ACHN (cell line): ENCODE measurements around the gene POU2AF3.
"Not testable (repeated sequence)": the region's sequence is repeated elsewhere in the genome, so short reads cannot be mapped to it uniquely, and the experiment has no call there.

Experiments used
- DNase-seq: peaks from one replicate; pipeline ENCODE4 v3.0.0-alpha.2; 2015
- in situ Hi-C: cut with HindIII; loops from 2 replicates; pipeline ENCODE4 v1.10.0; 2017; ENCODE audit warnings: low sequenced_read_pairs, low pct_ligation_motif_present, low pct_unique_long_range_greater_than_20kb

The POU2AF3 gene

DNA sequence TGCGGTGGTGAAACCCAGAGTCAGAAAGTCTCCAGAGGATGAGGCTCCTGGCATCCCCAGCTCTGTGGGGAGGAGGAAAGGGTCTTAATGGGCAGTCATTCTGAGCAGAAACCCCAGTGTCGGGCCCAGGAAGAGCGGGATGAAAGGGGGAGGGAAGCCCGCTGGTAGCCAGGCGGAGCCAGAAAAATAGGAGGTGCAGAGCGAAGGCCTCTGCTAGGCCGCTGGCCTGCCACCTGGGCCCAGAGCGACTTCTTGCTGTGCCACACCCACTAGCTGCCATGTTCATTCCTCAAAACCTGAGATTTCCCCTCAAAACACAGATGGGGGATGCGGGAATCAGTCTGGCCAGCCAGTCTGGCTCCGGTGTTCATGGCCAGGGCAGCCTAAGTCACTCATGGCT is 650 bp upstream of the POU2AF3 start:
- DNase-seq = no peak
- in situ Hi-C loops = no loop called here

DNA sequence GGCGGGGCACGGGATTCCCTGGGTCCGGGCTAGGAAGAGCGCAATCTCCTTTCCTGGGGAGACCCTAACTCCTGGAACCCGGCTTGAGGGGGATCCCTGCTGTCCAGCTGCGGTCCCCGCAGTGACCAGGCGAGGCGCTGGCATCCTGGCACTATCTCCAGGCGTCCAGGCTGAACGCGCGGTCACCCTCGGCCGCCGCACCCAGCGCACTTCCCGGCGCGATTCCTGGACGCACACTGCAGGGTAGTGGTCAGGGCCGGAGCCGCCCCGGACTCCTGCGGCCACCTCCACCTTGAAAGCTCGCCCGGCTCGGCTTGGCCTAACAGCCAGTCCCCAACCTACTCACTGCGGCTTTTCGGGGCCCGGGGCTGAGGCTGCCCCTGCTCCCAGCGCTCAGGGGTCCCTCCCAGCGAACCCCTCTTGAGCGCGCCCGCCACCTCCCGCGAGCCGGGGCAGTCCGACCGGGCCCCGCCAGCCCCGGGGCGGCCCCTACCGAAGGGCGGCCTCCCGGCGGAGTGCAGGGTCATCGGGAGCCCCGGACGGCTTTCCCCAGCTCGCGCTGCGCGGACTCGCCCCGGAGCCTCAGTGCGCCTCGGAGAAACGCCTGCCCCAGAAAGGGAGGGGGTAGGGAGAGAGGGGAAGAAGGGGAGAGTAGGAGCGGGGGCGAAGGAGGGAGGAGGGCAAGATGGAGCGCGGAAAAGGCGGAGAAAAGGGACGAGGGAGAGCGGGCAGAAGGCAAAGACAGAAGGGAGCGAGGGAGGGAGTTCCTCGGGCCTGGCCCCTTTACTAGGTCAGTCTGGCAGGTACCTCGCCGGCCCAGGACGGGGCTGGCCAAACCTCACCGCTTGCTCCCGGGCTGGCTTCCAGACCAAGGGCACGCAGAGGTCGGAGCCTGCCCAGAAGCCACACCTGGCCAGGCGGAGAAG is 1.0 kb downstream of the POU2AF3 start:
- DNase-seq = peak; percentile 31
- in situ Hi-C loops = no loop called here

DNA sequence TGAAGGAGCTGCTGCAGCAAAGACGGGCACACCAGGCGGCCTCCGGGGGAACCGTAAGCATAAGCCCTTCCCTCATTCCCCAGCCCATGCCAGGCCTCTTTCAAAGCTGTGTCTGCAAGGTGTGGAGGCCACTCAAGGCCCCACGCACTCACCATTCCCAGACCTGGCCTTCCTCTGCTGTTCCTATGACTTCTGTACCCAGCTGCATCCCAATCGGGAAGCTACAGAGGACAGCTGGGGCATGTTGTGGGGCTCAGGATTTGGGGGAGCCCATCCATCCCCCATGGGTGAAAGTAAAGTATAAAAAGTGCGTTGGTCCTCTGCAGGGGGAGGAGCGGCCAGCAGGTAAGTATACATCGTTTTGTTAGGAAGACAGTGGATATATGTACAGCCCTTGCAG is 2.2 kb downstream of the POU2AF3 start:
- DNase-seq = no peak
- in situ Hi-C loops = no loop called here

DNA sequence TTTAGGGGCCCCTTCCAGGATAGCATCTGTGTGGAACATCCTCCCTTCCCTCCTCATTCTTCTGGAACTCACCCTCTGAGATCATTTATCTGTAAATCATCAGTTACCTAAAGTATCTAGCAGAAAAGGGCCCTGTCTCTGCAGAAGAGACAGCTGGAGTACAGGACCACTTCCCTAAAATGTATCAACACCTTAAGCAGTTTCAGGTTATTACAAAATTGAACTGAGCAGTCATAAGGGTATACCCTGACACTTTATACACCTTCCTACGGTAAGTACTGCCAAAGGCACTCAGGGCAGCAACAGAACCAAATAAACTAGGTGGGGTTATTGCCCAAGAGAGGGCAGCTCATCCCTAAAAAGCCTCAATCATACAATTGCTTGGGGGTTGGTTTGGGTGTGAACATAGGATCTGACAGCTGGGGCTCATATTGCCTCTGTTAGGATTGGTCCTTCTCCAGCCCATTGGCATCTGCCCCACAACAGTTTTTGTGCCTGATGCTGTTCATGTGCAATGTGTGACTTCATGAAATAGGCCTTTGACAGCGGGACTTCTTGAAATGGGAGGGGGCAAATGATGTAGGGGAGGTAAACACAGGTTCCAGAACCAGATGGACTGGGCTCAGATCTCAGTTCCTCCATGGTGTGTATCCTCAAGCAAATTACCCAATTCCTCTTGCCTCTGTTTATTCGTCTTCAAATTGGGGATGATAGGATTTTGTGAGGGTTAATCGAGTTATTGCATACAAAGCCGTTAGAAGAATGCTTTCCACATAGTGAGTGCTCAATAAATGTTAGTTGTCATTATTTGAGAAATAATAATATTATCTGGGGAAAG is 2.9 kb downstream of the POU2AF3 start:
- in situ Hi-C loops = no loop called here
- no peak for DNase-seq

DNA sequence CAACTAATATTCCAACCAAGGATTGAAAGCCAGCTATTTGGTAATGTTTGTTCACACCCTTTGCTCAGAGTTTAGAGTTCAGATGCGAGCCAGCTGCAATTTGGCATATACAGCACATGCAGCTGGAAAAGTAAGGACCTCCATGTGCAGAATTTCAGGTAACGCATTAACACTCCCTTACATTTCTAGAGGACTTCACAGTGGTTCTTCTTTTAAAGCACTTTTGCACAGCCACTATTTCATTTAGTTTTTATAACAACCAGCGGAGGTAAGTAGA is 3.4 kb downstream of the POU2AF3 start:
- DNase-seq = no peak
- in situ Hi-C loops = no loop called here

DNA sequence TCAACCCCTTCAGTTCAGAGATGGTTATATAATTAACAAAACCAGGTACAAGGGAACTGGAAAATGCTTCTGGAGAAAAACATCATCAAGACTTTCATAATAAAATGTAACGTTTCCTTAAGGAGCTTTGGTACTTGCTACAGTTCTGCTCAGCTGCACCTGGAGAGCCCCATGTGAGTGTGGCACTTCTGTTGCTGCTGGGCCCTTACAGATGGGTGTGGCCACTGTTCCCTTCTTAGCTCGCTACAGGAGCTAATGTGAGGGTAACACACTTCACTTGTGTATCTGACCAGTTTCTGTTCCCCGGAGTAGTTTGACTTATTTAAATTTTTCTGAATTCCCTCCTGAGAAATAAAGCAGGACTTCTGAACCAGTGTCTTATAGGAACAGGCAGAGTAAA is 4.0 kb downstream of the POU2AF3 start:
- in situ Hi-C loops = no loop called here
- no peak for DNase-seq

DNA sequence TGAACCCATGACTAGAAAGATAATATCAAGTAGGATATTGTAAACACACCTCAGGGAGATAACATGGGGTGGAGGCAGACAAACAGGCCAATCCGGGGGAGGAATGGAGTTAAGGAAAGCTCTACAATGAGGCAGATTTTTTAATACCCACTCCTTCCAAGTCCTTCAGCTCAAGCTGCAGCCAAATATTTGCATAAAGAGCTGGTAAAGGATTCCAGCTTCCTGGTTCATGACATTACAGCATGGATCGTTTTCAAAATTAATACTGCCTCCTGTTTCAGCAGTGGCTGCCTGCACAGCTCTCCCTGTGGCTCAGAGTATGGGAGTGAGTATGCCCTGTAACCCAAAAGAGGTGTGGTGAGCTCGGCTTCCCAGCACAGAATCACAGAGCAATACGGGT is 5.1 kb downstream of the POU2AF3 start:
- DNase-seq = no peak
- in situ Hi-C loops = no loop called here

DNA sequence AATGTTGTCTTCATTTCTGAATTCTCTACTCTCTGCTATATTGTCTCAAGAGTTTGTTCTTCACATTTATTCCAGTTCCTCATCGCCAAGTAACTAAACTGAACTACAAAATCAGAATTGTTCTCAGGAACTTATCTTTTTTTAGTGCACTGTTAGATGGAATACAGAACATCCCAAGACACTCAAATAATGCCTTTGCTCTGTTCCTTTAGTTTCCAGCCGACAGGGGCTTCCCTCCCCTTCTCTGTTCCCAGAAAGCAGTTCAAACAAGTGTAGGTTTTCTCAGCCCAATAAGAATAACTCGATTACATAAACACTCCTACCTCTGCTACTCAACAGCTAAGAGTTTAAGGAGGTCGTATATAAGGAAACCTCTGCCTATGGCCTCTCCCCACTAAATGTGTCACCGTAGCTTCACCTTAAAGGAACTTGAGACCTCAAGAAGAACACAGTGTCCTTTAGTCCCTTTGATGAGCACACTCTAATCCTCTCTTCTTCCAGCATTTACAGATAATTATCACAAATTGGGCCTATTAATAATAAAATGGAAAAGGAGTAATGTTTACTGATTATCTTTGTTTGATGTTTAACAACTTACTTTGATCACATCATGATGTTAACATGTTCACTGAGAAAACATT is 6.9 kb downstream of the POU2AF3 start:
- in situ Hi-C loops = no loop called here
- no peak for DNase-seq

DNA sequence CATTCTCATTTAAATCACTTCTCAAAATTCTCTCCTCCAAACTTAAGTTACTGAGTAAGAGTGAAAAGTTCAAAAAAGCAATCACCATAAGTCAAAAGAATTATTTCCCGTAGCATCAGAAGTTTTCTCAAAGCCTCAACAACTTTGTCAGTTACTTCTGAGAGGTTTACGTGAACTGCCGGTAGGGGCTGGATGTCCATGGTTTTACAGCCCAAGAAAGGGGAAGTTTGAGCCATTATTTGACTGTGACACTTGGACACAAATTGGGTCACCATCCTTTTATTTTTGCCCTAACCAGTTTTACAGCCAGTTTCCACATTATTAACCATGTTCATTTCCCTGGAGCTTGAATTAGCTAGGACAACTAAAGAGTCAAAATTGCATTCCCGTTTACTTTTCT is 7.5 kb downstream of the POU2AF3 start:
- DNase-seq = no peak
- in situ Hi-C loops = no loop called here

DNA sequence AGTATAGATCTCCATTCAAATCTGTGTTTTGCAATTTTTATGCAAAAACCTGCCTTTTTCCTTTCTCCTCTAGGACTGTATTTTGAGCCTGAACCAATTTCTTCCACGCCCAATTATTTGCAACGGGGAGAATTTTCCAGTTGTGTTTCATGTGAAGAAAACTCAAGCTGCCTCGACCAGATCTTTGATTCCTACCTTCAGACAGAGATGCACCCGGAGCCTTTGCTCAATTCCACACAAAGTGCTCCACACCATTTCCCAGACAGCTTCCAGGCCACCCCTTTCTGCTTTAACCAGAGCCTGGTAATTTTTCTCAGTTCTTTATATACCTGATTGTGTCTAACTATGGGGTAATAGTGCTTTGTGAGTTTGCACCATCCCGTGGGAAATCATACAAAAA is 8.0 kb downstream of the POU2AF3 start:
- no peak for DNase-seq
- in situ Hi-C loops = no loop called here

DNA sequence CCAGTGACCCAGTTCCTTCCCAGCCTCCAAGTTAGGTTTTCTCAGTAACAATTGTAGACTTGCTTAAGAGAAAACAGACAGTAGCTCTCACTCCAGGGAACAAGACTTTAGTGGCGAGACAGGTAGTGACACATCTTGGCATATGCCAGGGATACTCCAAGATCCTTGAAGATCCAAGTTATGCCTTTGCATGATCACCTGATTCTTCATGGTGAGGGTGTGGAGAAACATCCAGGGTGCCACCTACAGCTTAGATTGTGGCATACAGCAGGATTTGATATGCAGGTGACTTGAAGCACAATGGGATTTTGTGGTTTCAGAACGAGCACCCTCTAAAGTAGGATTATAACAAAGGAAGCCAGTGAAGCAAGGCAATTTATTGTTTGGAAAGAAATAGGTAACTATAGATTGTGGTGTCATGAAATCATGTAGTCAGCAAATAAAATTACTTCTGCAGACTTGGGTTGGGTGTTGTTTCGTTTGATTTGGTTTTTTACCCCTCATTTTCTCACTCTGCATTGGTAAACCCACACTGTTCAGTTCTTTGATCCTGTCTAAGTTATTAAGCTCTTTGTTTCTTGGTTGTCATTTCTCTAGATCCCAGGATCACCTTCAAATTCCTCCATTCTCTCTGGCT is 9.2 kb downstream of the POU2AF3 start:
- in situ Hi-C loops = no loop called here
- no peak for DNase-seq

DNA sequence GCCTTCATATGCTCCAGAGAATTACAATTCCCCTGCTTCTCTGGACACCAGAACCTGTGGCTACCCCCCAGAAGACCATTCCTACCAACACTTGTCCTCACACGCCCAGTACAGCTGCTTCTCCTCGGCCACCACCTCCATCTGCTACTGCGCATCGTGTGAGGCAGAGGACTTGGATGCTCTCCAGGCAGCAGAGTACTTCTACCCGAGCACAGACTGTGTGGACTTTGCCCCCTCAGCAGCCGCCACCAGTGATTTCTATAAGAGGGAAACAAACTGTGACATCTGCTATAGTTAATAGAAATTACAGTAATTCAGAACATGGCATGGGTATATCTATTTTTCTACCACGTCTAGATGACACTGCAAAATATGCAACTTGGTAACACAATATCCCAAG is 9.8 kb downstream of the POU2AF3 start:
- in situ Hi-C loops = no loop called here
- DNase-seq = peak; percentile 4

DNA sequence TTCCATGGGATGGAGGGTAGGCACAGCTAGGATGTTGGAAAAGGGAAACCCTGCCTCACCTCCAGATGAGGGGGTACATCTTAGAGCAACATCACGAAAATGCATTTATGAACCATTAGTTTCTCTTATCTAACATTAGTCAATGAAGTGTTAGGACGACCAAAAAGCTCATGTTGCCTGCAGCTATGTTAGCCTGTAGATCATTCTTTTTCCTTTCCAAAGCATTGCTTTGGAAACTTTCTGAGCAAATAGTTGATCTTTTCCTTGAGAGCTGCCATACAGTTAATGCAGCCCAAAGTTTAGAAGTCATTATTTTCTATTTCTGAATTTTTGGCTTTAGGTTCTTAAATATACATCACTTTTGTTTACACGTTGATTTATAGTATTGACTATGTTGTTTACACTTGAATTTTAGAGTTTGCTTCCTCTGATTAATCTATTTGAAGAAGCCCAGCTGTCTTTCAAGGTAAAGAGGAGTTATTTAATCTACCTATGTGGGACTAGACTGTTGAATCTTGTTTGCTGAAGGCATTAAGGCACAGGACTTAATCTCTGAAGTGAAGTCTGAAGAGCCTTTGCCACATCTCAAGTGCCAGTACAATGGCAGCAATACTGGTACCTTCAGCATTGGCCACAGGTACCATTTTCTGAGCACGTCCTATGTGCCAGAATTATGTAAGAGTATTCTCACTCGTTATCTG is 11.0 kb downstream of the POU2AF3 start:
- in situ Hi-C loops = no loop called here
- no peak for DNase-seq

DNA sequence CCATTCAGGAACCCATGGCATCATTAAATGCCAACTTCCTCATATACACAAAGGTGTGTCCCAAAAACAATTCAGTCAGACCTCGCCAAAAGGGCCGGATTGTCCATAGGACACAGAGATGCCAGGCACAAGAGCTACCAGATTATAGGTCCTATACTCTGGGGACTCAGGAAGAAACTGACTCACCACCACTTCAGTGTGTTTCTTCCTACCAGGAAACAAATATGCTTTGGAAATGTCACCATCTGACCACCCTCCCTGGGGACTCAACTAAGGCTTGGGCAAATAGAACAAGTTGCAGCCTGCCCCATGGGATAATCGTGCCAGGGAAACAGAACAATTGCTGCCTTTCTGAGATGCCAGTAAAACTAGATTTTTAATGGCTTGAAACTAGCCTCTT is 11.7 kb downstream of the POU2AF3 start:
- no peak for DNase-seq
- in situ Hi-C loops = no loop called here

DNA sequence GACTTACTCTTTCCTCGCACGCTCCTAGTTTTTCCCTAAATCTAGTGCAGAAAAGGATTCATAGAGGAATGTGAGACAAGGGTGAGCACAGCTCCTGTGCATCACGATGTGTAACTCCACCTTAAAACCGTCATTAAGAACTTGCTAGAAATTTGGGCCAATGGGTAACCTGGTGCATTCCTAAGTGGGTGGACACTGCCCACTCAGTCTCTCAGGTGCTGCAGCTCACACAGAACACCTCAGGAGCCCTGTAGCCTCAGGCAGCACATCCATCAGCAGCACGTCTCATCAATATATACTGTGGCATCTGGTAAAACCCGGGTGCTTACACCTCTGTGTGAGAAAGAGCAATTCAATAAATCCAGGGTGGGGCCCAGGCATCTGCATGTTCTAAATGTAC is 12.4 kb downstream of the POU2AF3 start:
- DNase-seq = no peak
- in situ Hi-C loops = no loop called here

DNA sequence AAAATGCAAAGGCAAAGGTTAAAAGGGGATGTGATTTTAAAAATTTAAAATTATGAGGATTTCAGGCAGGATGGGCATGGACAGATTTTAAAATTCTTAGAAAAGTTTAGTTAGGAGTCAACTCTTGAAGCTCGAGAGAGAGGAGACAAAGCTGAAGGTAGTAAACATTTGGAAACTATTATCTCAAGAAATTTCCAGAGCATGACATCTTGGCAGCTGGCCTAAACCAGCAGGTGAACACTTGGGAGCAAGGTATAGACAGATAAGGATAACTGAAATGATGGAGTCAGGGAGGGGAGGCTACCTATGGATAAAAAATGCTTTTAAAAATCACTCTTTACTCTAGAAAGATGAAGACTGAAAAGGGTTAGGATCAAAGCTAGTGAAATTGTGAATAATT is 13.7 kb downstream of the POU2AF3 start:
- DNase-seq = no peak
- in situ Hi-C loops = no loop called here

DNA sequence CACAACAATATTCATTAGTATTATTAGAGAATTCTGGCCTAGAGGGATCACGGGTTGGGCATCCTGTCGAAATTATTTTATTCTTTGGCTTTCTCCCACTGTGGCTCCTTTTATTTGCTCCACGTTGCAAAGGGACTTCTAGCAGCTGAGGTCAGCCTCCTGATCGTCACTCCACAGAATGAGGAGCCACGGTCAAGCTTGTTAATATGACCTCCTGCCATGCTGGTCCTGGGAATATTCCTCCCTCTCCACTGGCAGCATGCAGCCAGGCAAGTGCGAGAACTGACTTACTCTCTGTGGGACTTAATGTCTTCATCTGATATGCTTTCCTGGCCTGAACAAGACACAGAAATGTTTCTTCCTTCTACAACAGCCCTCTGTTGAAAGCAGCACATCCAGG is 20.9 kb downstream of the POU2AF3 start:
- in situ Hi-C loops = no loop called here
- DNase-seq = no peak

DNA sequence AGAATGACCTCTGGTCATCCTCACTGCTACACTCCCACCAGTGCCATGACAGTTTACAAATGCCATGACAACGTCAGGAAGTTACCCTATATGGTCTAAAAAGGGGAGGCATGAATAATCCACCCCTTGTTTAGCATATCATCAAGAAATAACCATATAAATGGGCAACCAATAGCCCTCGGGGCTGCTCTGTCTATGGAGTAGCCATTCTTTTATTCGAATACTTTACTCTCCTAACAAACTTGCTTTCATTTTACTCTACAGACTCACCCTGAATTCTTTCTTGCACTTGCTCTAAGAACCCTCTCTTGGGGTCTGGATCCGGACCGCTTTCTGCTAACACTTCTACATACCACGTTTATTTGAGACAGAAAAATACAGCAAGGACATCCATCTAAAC is 21.9 kb downstream of the POU2AF3 start:
- in situ Hi-C loops, DNase-seq: not testable (repeated sequence)
